Measurements from ENCODE around the gene TSPAN11. TPM values are rescaled to one million over a fixed set of nuclear protein-coding genes. Genes with fewer than 3 reads are reported as not detected.

TSPAN11 gene
- total RNA-seq, 1 experiment from 2014 or later = 4.6 TPM

DNA sequence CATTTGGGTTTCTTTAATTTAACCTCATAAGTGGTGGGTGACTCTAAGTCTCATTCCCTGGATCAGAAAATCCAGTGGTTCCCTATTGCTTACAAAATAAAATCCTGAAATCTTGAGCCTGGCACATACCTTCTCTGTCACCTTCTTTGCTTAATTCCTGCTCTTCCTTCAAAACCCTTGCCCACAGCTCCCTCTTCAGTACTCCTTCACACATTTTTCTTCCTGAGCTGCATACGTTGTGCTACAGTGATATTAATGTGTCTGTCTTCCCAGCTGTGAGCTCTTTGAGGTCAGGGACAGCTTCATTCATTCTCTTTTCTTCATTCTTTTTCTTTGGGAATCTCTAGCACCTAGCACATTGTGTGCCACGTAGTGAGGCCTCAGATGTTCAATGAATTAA is 9.5 kb downstream of the TSPAN11 start:
- DNase-seq (ENCODE audit: low spot score) = no peak
- no peak for ATAC-seq
- peaks cover 13% of the 10 kb centered on the region for H3K36me3 Mint-ChIP-seq
- H3K9me3 Mint-ChIP-seq = peaks cover 12% of the 10 kb centered on the region
- no peak for TF ChIP-seq JUN (CRISPR knock-in tag; IDR thresholded peaks at IDR 0.05)
- TF ChIP-seq FOXK1 (CRISPR knock-in tag; IDR thresholded peaks at IDR 0.05) = no peak
- TF ChIP-seq ARID4B (CRISPR knock-in tag; IDR thresholded peaks at IDR 0.05; ENCODE audit: borderline replicate concordance) = no peak
- no peak for TF ChIP-seq E2F5 (CRISPR knock-in tag; IDR thresholded peaks at IDR 0.05)
- TF ChIP-seq SP1 (CRISPR knock-in tag; conservative IDR thresholded peaks at IDR 0.05) = no peak
- TF ChIP-seq, protein P1, sequence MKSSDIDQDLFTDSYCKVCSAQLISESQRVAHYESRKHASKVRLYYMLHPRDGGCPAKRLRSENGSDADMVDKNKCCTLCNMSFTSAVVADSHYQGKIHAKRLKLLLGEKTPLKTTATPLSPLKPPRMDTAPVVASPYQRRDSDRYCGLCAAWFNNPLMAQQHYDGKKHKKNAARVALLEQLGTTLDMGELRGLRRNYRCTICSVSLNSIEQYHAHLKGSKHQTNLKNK (CRISPR knock-in tag; IDR thresholded peaks at IDR 0.05) = no peak
- no peak for TF ChIP-seq ZNF138 (CRISPR knock-in tag; conservative IDR thresholded peaks at IDR 0.05)
- POLR2A ChIA-PET = interaction anchor here (1.9 kb wide), 1 partner anchor 10 kb away, joined by 6 read pairs; the partner anchor contains the start of gene TSPAN11
- H3K27me3 Mint-ChIP-seq (ENCODE audit: low read depth) = peaks cover 5% of the 10 kb centered on the region
- H3K27ac Mint-ChIP-seq = no peak overlapping the region
- CTCF ChIA-PET = interaction anchor here (1.1 to 1.6 kb wide), 2 partner anchors 35 to 85 kb away, joined by 4 to 13 read pairs; no protein-coding TSS in a partner anchor
- peaks cover 9% of the 10 kb centered on the region for H3K4me1 Mint-ChIP-seq
- no peak overlapping the region for H3K4me3 Mint-ChIP-seq

- H3K27me3 Mint-ChIP-seq (ENCODE audit: low read depth) = peaks cover 5% of the 10 kb centered on the region
- H3K4me3 Mint-ChIP-seq = no peak overlapping the region
- ATAC-seq (no peak), DNase-seq (ENCODE audit: low spot score) (no peak)
- no peak overlapping the region for H3K27ac Mint-ChIP-seq
- peaks cover 9% of the 10 kb centered on the region for H3K4me1 Mint-ChIP-seq
- CTCF ChIA-PET = no interaction called here
- H3K9me3 Mint-ChIP-seq = peaks cover 7% of the 10 kb centered on the region
- POLR2A ChIA-PET = no interaction called here
- peaks cover 9% of the 10 kb centered on the region for H3K36me3 Mint-ChIP-seq
- TF ChIP-seq ZNF281 (CRISPR knock-in tag; IDR thresholded peaks at IDR 0.05) (no peak), ESRRA (CRISPR knock-in tag; IDR thresholded peaks at IDR 0.05; ENCODE audit: borderline replicate concordance) (no peak), SMAD3 (CRISPR knock-in tag; IDR thresholded peaks at IDR 0.05; ENCODE audit: borderline replicate concordance) (no peak), ZNF671 (CRISPR knock-in tag; IDR thresholded peaks at IDR 0.05) (no peak), FOXP1 (CRISPR knock-in tag; IDR thresholded peaks at IDR 0.05; ENCODE audit: borderline replicate concordance) (no peak), ZNF423 (CRISPR knock-in tag; IDR thresholded peaks at IDR 0.05) (no peak), NFE2L1 (CRISPR knock-in tag; IDR thresholded peaks at IDR 0.05) (no peak), TEAD4 (CRISPR knock-in tag; IDR thresholded peaks at IDR 0.05) (no peak), IRF2 (CRISPR knock-in tag; IDR thresholded peaks at IDR 0.05; ENCODE audit: borderline replicate concordance, low read depth) (no peak), MLX (CRISPR knock-in tag; IDR thresholded peaks at IDR 0.05) (no peak), GRHL2 (CRISPR knock-in tag; IDR thresholded peaks at IDR 0.05; ENCODE audit: insufficient replicate concordance, severe bottlenecking) (no peak), ZBTB21 (CRISPR knock-in tag; IDR thresholded peaks at IDR 0.05; ENCODE audit: borderline replicate concordance) (no peak), ZNF138 (CRISPR knock-in tag; conservative IDR thresholded peaks at IDR 0.05) (no peak), PRDM15 (CRISPR knock-in tag; IDR thresholded peaks at IDR 0.05) (no peak)
- TF ChIP-seq, protein P2, sequence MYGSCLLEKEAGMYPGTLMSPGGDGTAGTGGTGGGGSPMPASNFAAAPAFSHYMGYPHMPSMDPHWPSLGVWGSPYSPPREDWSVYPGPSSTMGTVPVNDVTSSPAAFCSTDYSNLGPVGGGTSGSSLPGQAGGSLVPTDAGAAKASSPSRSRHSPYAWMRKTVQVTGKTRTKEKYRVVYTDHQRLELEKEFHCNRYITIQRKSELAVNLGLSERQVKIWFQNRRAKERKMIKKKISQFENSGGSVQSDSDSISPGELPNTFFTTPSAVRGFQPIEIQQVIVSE (CRISPR knock-in tag; IDR thresholded peaks at IDR 0.05; ENCODE audit: borderline replicate concordance) = no peak
Observed at GRCh38 chr12:30939234-30939633, 12.7 kb downstream of the TSPAN11 start.
